GM23338 (cell line): Measurements from ENCODE around the gene SPCS1.

Source experiments
- CREB1 ChIP-seq: fragments of 250-450 bp; sonication (Bioruptor Pico); IDR thresholded peaks from 2 replicates; pipeline ENCODE4 v1.5.0; 2020; ENCODE audit warnings: low read depth, mild to moderate bottlenecking, moderate library complexity
- EZH2 ChIP-seq: fragments of 200-600 bp; sonication (generic); IDR thresholded peaks from one replicate; pipeline ENCODE4 v1.8.0; 2017; ENCODE audit warnings: antibody characterized with exemption, mild to moderate bottlenecking, low read depth; ENCODE audit not compliant: unreplicated experiment

DNA sequence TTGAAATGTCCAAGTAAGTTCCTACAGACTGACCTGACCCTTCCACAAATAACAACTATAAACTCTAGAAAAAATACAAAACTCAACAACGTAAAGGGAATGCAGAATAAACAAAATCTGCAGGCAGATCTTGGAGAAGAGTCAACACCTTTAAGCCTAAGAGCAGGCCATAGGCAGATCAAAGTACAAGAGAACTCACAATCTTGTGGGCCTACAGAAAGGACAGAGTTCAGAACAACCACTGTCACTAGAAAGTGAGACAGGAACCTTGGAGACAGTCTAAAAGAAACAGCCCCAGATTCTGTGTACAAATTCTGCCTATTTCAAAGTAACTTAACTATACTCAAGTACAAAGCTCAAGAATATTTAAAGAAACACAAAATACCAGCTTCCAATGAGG, 33.8 kb downstream of the SPCS1 start:
- TF ChIP-seq CREB1 (no peak), EZH2 (no peak)
